GM19455 (cell line): ENCODE data around the gene ARID1B.

Experiments used
- ATAC-seq: cut with Tn5 transposase; IDR thresholded peaks from one replicate; pipeline ENCODE4 v1.9.1; 2021; ENCODE audit not compliant: unreplicated experiment

ARID1B gene

GRCh38 chr6:156876302-156876701 lies 99.1 kb downstream of the ARID1B start:
- no peak for ATAC-seq

- no peak for ATAC-seq
These were observed 100.1 kb downstream of the ARID1B start for GRCh38 chr6:156877126-156877863.

- no peak for ATAC-seq
These were observed 101.5 kb downstream of the ARID1B start for GRCh38 chr6:156878681-156879080.

- ATAC-seq: no peak
These were observed 102.0 kb downstream of the ARID1B start for GRCh38 chr6:156879186-156879585.

- ATAC-seq: no peak
These were observed 102.4 kb downstream of the ARID1B start for GRCh38 chr6:156879591-156879990.

GRCh38 chr6:156880913-156881312 lies 103.7 kb downstream of the ARID1B start:
- no peak for ATAC-seq

- no peak for ATAC-seq
These were observed 104.8 kb downstream of the ARID1B start for GRCh38 chr6:156881687-156882629.

- ATAC-seq: no peak
These were observed 106.5 kb downstream of the ARID1B start for GRCh38 chr6:156883497-156884252.

- no peak for ATAC-seq
These were observed 107.1 kb downstream of the ARID1B start for GRCh38 chr6:156884306-156884705.

GRCh38 chr6:156885562-156885961 lies 108.4 kb downstream of the ARID1B start:
- ATAC-seq: no peak

- ATAC-seq: peak; percentile 71
These were observed 109.2 kb downstream of the ARID1B start for GRCh38 chr6:156886409-156886808.

GRCh38 chr6:156887623-156888269 lies 110.6 kb downstream of the ARID1B start:
- no peak for ATAC-seq

- no peak for ATAC-seq
These were observed 112.3 kb downstream of the ARID1B start for GRCh38 chr6:156889469-156889868.

- no peak for ATAC-seq
These were observed 112.8 kb downstream of the ARID1B start for GRCh38 chr6:156889986-156890385.

GRCh38 chr6:156890627-156891314 lies 113.6 kb downstream of the ARID1B start:
- no peak for ATAC-seq

- ATAC-seq: no peak
These were observed 120.8 kb downstream of the ARID1B start for GRCh38 chr6:156897907-156898531.

- no peak for ATAC-seq
These were observed 121.9 kb downstream of the ARID1B start for GRCh38 chr6:156899071-156899470.

GRCh38 chr6:156899532-156900135 lies 122.5 kb downstream of the ARID1B start:
- no peak for ATAC-seq

- ATAC-seq: no peak
These were observed 123.1 kb downstream of the ARID1B start for GRCh38 chr6:156900292-156900691.
